ENCODE data around the gene RABGAP1. TPM values are rescaled to one million over a fixed set of nuclear protein-coding genes. Genes with fewer than 3 reads are reported as not detected.

The RABGAP1 gene
- total RNA-seq, 1 experiment from 2014 or later = 15.3 TPM

GRCh38 chr9:123081824-123082223 lies 141.0 kb downstream of the RABGAP1 start:
- Histone ChIP-seq H3K27me3 (no peaks in the 10 kb centered on the region), H3K9me3 (no peaks in the 10 kb centered on the region), H3K36me3 (peaks cover 28% of the 10 kb centered on the region), H3K4me3 (no peak overlapping the region)
- DNase-seq = no peak

- H3K36me3 ChIP-seq = peaks cover 32% of the 10 kb centered on the region
- DNase-seq = no peak
- H3K9me3 ChIP-seq = no peaks in the 10 kb centered on the region
- H3K4me3 ChIP-seq = no peak overlapping the region
- no peaks in the 10 kb centered on the region for H3K27me3 ChIP-seq
Measured at GRCh38 chr9:123083680-123084079, 142.9 kb downstream of the RABGAP1 start.

- no peaks in the 10 kb centered on the region for H3K27me3 ChIP-seq
- H3K9me3 ChIP-seq = no peaks in the 10 kb centered on the region
- no peak overlapping the region for H3K4me3 ChIP-seq
- no peak for DNase-seq
- peaks cover 29% of the 10 kb centered on the region for H3K36me3 ChIP-seq
Measured at GRCh38 chr9:123084256-123084655, 143.4 kb downstream of the RABGAP1 start.

- Histone ChIP-seq H3K9me3 (no peaks in the 10 kb centered on the region), H3K36me3 (peaks cover 24% of the 10 kb centered on the region), H3K4me3 (no peak overlapping the region), H3K27me3 (no peaks in the 10 kb centered on the region)
- no peak for DNase-seq
Measured at GRCh38 chr9:123085916-123086315, 145.1 kb downstream of the RABGAP1 start.

GRCh38 chr9:123087359-123087888 lies 146.6 kb downstream of the RABGAP1 start:
- DNase-seq = no peak
- no peaks in the 10 kb centered on the region for H3K9me3 ChIP-seq
- H3K4me3 ChIP-seq = no peak overlapping the region
- H3K27me3 ChIP-seq = no peaks in the 10 kb centered on the region
- H3K36me3 ChIP-seq = peaks cover 30% of the 10 kb centered on the region

GRCh38 chr9:123089040-123089439 lies 148.2 kb downstream of the RABGAP1 start:
- no peak for DNase-seq
- Histone ChIP-seq H3K4me3 (no peak overlapping the region), H3K36me3 (peaks cover 24% of the 10 kb centered on the region), H3K27me3 (no peaks in the 10 kb centered on the region), H3K9me3 (no peaks in the 10 kb centered on the region)

- Histone ChIP-seq H3K27me3 (no peaks in the 10 kb centered on the region), H3K9me3 (no peaks in the 10 kb centered on the region), H3K36me3 (peaks cover 19% of the 10 kb centered on the region), H3K4me3 (no peak overlapping the region)
- no peak for DNase-seq
Measured at GRCh38 chr9:123089790-123090189, 149.0 kb downstream of the RABGAP1 start.

GRCh38 chr9:123090198-123090896 lies 149.5 kb downstream of the RABGAP1 start:
- no peaks in the 10 kb centered on the region for H3K27me3 ChIP-seq
- H3K4me3 ChIP-seq = no peak overlapping the region
- peaks cover 18% of the 10 kb centered on the region for H3K36me3 ChIP-seq
- no peak for DNase-seq
- H3K9me3 ChIP-seq = no peaks in the 10 kb centered on the region

GRCh38 chr9:123090956-123091355 lies 150.1 kb downstream of the RABGAP1 start:
- Histone ChIP-seq H3K9me3 (no peaks in the 10 kb centered on the region), H3K4me3 (no peak overlapping the region), H3K27me3 (no peaks in the 10 kb centered on the region), H3K36me3 (peaks cover 18% of the 10 kb centered on the region)
- DNase-seq = no peak

- Histone ChIP-seq H3K27me3 (no peaks in the 10 kb centered on the region), H3K4me3 (no peak overlapping the region), H3K36me3 (peaks cover 23% of the 10 kb centered on the region), H3K9me3 (no peaks in the 10 kb centered on the region)
- DNase-seq = no peak
Measured at GRCh38 chr9:123091459-123091858, 150.6 kb downstream of the RABGAP1 start.

GRCh38 chr9:123093141-123093540 lies 152.3 kb downstream of the RABGAP1 start:
- no peak for DNase-seq
- H3K36me3 ChIP-seq = peaks cover 31% of the 10 kb centered on the region
- no peaks in the 10 kb centered on the region for H3K27me3 ChIP-seq
- H3K9me3 ChIP-seq = no peaks in the 10 kb centered on the region
- H3K4me3 ChIP-seq = no peak overlapping the region

- peaks cover 51% of the 10 kb centered on the region for H3K36me3 ChIP-seq
- no peaks in the 10 kb centered on the region for H3K9me3 ChIP-seq
- H3K27me3 ChIP-seq = no peaks in the 10 kb centered on the region
- H3K4me3 ChIP-seq = no peak overlapping the region
- no peak for DNase-seq
Measured at GRCh38 chr9:123096987-123097386, 156.2 kb downstream of the RABGAP1 start.

GRCh38 chr9:123097430-123098095 lies 156.7 kb downstream of the RABGAP1 start:
- Histone ChIP-seq H3K4me3 (no peak overlapping the region), H3K36me3 (peaks cover 48% of the 10 kb centered on the region), H3K27me3 (no peaks in the 10 kb centered on the region), H3K9me3 (no peaks in the 10 kb centered on the region)
- DNase-seq = no peak

- H3K36me3 ChIP-seq = peaks cover 51% of the 10 kb centered on the region
- DNase-seq = no peak
- no peaks in the 10 kb centered on the region for H3K9me3 ChIP-seq
- H3K27me3 ChIP-seq = no peaks in the 10 kb centered on the region
- H3K4me3 ChIP-seq = no peak overlapping the region
Measured at GRCh38 chr9:123098096-123098459, 157.3 kb downstream of the RABGAP1 start.

- Histone ChIP-seq H3K36me3 (peaks cover 52% of the 10 kb centered on the region), H3K4me3 (no peak overlapping the region), H3K27me3 (no peaks in the 10 kb centered on the region), H3K9me3 (no peaks in the 10 kb centered on the region)
- no peak for DNase-seq
Measured at GRCh38 chr9:123099042-123099441, 158.2 kb downstream of the RABGAP1 start.

- Histone ChIP-seq H3K36me3 (peaks cover 54% of the 10 kb centered on the region), H3K27me3 (no peaks in the 10 kb centered on the region), H3K4me3 (no peak overlapping the region), H3K9me3 (no peaks in the 10 kb centered on the region)
- DNase-seq = no peak
Measured at GRCh38 chr9:123099548-123099947, 158.7 kb downstream of the RABGAP1 start.

GRCh38 chr9:123102375-123103113 lies 161.7 kb downstream of the RABGAP1 start:
- no peak for DNase-seq
- H3K4me3 ChIP-seq = no peak overlapping the region
- peaks cover 54% of the 10 kb centered on the region for H3K36me3 ChIP-seq
- no peaks in the 10 kb centered on the region for H3K27me3 ChIP-seq
- no peaks in the 10 kb centered on the region for H3K9me3 ChIP-seq

Data from MG63 (cell line).